GM23338 (cell line): ENCODE data around the gene TGFB1. TPM values are rescaled to one million over a fixed set of nuclear protein-coding genes. Genes with fewer than 3 reads are reported as not detected.

Experiments used
- ATAC-seq: fragments of 200-7000 bp; cut with Tn5 transposase; 3 replicates; pipeline ENCODE4 v1.9.1; 2020
- DNase-seq: peaks from one replicate; pipeline ENCODE4 v3.0.0-alpha.2; 2015; ENCODE audit warnings: low spot score
- H2AFZ ChIP-seq: fragments of 200-600 bp; sonication (generic); 2 replicates; pipeline ENCODE4 v1.8.0; 2016; ENCODE audit warnings: antibody characterized with exemption, mild to moderate bottlenecking, moderate library complexity
- H3F3A ChIP-seq: fragments of 200-600 bp; sonication (generic); replicated peaks from 2 replicates; pipeline ENCODE4 v1.8.0; 2017; ENCODE audit warnings: antibody characterized with exemption, mixed run types, low read depth
- H3K27ac ChIP-seq: fragments of 200-600 bp; sonication (generic); 2 replicates; pipeline ENCODE4 v1.6.1; 2016; ENCODE audit warnings: low read depth
- H3K27me3 ChIP-seq: fragments of 200-600 bp; sonication (generic); 2 replicates; pipeline ENCODE4 v1.8.0; 2016; ENCODE audit warnings: mild to moderate bottlenecking, mixed run types, moderate library complexity; ENCODE audit not compliant: insufficient read depth
- H3K36me3 ChIP-seq: fragments of 200-600 bp; sonication (generic); 2 replicates; pipeline ENCODE4 v1.8.0; 2016; ENCODE audit warnings: mild to moderate bottlenecking; ENCODE audit not compliant: insufficient read depth
- H3K4me1 ChIP-seq: fragments of 200-600 bp; sonication (generic); 2 replicates; pipeline ENCODE4 v1.8.0; 2016; ENCODE audit warnings: mild to moderate bottlenecking, moderate library complexity; ENCODE audit not compliant: insufficient read depth
- H3K4me2 ChIP-seq: fragments of 200-600 bp; sonication (generic); 2 replicates; pipeline ENCODE4 v1.7.1; 2017; ENCODE audit warnings: mixed run types
- H3K4me3 ChIP-seq: fragments of 200-600 bp; sonication (generic); 2 replicates; pipeline ENCODE4 v1.6.1; 2016; ENCODE audit warnings: mixed run types
- H3K79me2 ChIP-seq: fragments of 200-600 bp; sonication (generic); replicated peaks from 2 replicates; pipeline ENCODE4 v1.8.0; 2017; ENCODE audit warnings: mild to moderate bottlenecking; ENCODE audit not compliant: insufficient read depth
- H3K9me2 ChIP-seq: fragments of 200-600 bp; sonication (generic); 2 replicates; pipeline ENCODE4 v1.8.0; 2017; ENCODE audit not compliant: insufficient read depth
- H4K20me1 ChIP-seq: fragments of 200-600 bp; sonication (generic); replicated peaks from 2 replicates; pipeline ENCODE4 v1.8.0; 2017; ENCODE audit warnings: mild to moderate bottlenecking; ENCODE audit not compliant: insufficient read depth
- H3K27ac Mint-ChIP-seq: 2 replicates; pipeline ENCODE4 v1.8.0; 2020; ENCODE audit warnings: inconsistent platforms, mild to moderate bottlenecking, moderate library complexity, mixed read lengths
- H3K27me3 Mint-ChIP-seq: 3 replicates; pipeline ENCODE4 v1.8.0; 2022; ENCODE audit warnings: low read depth, mild to moderate bottlenecking, moderate library complexity, mixed read lengths, inconsistent platforms; ENCODE audit not compliant: insufficient read depth, poor library complexity
- H3K36me3 Mint-ChIP-seq: 3 replicates; pipeline ENCODE4 v1.8.0; 2021; ENCODE audit warnings: low read depth, mild to moderate bottlenecking, inconsistent platforms, moderate library complexity, mixed read lengths
- H3K4me1 Mint-ChIP-seq: 3 replicates; pipeline ENCODE4 v1.8.0; 2020; ENCODE audit warnings: mild to moderate bottlenecking, inconsistent platforms, mixed read lengths
- H3K4me3 Mint-ChIP-seq: 3 replicates; pipeline ENCODE4 v1.8.0; 2021; ENCODE audit warnings: moderate library complexity, mild to moderate bottlenecking, inconsistent platforms, mixed read lengths
- H3K9me3 Mint-ChIP-seq: 3 replicates; pipeline ENCODE4 v1.8.0; 2020; ENCODE audit warnings: moderate library complexity, mild to moderate bottlenecking, inconsistent platforms, mixed read lengths
- CREB1 ChIP-seq: fragments of 250-450 bp; sonication (Bioruptor Pico); IDR thresholded peaks from 2 replicates; pipeline ENCODE4 v1.5.0; 2020; ENCODE audit warnings: low read depth, mild to moderate bottlenecking, moderate library complexity
- ETS1 ChIP-seq: IDR thresholded peaks from 2 replicates; pipeline ENCODE4 v1.6.1; 2016; ENCODE audit warnings: antibody characterized with exemption
- EZH2 ChIP-seq: fragments of 200-600 bp; sonication (generic); IDR thresholded peaks from one replicate; pipeline ENCODE4 v1.8.0; 2017; ENCODE audit warnings: antibody characterized with exemption, mild to moderate bottlenecking, low read depth; ENCODE audit not compliant: unreplicated experiment
- POLR2AphosphoS5 ChIP-seq: IDR thresholded peaks from 2 replicates; pipeline ENCODE4 v1.6.1; 2016; ENCODE audit warnings: antibody characterized with exemption, low read depth
- STAT1 ChIP-seq: IDR thresholded peaks from one replicate; pipeline ENCODE4 v1.6.1; 2016; ENCODE audit warnings: antibody characterized with exemption; ENCODE audit not compliant: unreplicated experiment
- ZNF114 ChIP-seq: fragments of 250-450 bp; sonication (Bioruptor Pico); IDR thresholded peaks from 2 replicates; pipeline ENCODE4 v1.5.0; 2020; ENCODE audit warnings: mild to moderate bottlenecking, moderate library complexity
- ZNF331 ChIP-seq: fragments of 250-450 bp; sonication (Bioruptor Pico); IDR thresholded peaks from 2 replicates; pipeline ENCODE4 v1.5.0; 2020; ENCODE audit warnings: low read depth, mild to moderate bottlenecking, moderate library complexity
- ZNF462 ChIP-seq: fragments of 250-450 bp; sonication (Bioruptor Pico); IDR thresholded peaks from 2 replicates; pipeline ENCODE4 v1.5.0; 2020; ENCODE audit warnings: mild to moderate bottlenecking, moderate library complexity
- polyA plus RNA-seq: library from polyadenylated mRNA; unstranded; fragments of >200 nt; fragmentation: Nextera tagmentation; extraction: Ambion mirVana; gene quantifications from 2 replicates; pipeline ENCODE4 v1.2.1, GENCODE V29; 2016
- total RNA-seq: library from RNA; depleted of rRNA; stranded (reverse); fragments of >200 nt; shearing (Covaris generic); gene quantifications from 2 replicates; pipeline ENCODE4 v1.2.3, GENCODE V29; 2014
- TF ChIP-seq, protein P1 (sequence below): IDR thresholded peaks from one replicate; pipeline ENCODE4 v1.6.1; 2018; ENCODE audit warnings: antibody characterized with exemption; ENCODE audit not compliant: unreplicated experiment
- TF ChIP-seq, protein P2 (sequence below), 2 experiments: fragments of 200-600 bp in 1 of 2; sonication (generic) in 1 of 2; conservative IDR thresholded peaks; 2 replicates each; pipeline versions ENCODE4 v1.5.1 to v1.6.1; 2016 to 2017; ENCODE audit warnings: antibody characterized with exemption in 2 of 2, low read depth in 2 of 2, mild to moderate bottlenecking in 2 of 2, moderate library complexity in 1 of 2

Gene TGFB1
- total and polyA plus RNA-seq, 2 experiments from 2014 or later, result 0.99 to 7.9 TPM

DNA sequence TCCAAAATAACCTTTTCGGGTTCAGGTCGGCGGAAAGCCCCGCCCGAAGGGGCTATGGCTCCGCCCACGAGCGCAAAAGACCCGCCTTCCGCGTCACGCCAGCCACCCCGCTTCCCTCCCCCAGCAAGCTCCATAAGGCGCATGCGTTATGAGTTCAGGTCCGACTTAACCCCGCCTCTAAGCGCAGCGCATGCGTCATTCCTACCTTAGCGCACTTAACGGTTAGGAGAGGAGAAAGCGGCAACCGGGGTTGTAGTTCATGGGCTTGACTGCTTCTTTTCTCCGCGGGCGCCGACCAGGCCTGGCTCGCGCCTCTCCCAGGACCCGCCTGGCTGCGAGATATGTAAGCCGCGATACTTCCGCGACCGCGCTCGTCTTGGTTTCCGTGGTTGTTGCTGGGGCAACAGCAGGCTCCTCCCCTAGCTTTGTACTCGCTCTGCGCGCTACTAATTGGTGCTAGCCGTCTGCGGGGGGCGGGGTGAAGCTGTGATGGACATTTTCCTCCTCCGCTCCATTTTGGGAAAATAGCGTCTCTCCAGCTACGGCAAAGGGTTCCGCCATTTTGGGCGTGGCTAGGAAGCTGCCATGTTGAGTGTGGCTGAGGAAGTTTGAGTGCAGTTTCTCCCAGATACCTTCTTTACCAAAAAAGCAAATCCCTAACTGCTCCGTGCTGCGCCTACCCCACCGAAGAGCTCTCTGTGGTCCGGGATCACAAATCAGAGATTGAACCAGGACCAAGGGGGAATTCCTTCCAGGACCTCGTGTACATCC is 10.2 kb upstream of the TGFB1 start, which contains the start of gene B9D2 (continued):
- TF ChIP-seq ZNF462 (CRISPR knock-in tag), result no peak
- TF ChIP-seq POLR2AphosphoS5, result peak; percentile 74

DNA sequence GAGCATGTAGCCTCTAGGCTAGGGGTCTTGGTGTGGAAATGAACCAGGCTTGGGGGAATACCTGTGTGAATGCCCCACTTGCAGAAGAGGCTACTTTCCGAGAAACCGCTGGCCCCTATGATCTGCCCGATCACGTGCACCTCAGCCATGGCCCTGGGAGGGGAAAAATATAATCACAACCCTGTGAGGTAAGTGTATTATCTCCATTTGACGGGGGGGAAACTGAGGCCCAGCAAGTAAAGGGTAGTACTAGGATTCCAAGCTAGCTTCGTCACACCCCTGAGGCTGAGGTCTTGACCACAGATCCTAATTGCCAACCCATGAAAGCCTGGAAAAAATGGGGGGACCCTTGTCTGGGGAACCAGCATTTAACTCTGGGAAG is 9.6 kb upstream of the TGFB1 start:
- peak overlapping the region; percentile 87 for H3K4me3 Mint-ChIP-seq
- 0 out of 2 replicates have a peak, but pooled peaks cover 4% of the 10 kb centered on the region for H3F3A ChIP-seq
- H3K79me2 ChIP-seq, result peaks cover 6% of the 10 kb centered on the region; the same call in 1 of the 2 replicates
- H3K4me3 ChIP-seq, result peak overlapping the region; percentile 60
- H3K36me3 Mint-ChIP-seq, result no peaks in the 10 kb centered on the region
- peak overlapping the region; percentile 69 for H3K4me2 ChIP-seq
- no peaks in the 10 kb centered on the region for H3K4me1 ChIP-seq
- DNase-seq, result no peak
- H3K27me3 Mint-ChIP-seq, result peaks cover 8% of the 10 kb centered on the region
- H4K20me1 ChIP-seq, result no peaks in the 10 kb centered on the region
- peak overlapping the region; percentile 98; the same call in 1 of the 2 replicates for H3K27ac Mint-ChIP-seq
- H3K27ac ChIP-seq, result no peak overlapping the region
- H3K36me3 ChIP-seq, result no peaks in the 10 kb centered on the region
- H3K27me3 ChIP-seq, result no peaks in the 10 kb centered on the region
- peaks cover 3% of the 10 kb centered on the region; the same call in 1 of the 3 replicates for H3K4me1 Mint-ChIP-seq
- H3K9me3 Mint-ChIP-seq, result no peaks in the 10 kb centered on the region
- ATAC-seq, result no peak
- no peak overlapping the region for H2AFZ ChIP-seq
- no peak for TF ChIP-seq EZH2
- TF ChIP-seq POLR2AphosphoS5, result no peak
- TF ChIP-seq, protein P1, sequence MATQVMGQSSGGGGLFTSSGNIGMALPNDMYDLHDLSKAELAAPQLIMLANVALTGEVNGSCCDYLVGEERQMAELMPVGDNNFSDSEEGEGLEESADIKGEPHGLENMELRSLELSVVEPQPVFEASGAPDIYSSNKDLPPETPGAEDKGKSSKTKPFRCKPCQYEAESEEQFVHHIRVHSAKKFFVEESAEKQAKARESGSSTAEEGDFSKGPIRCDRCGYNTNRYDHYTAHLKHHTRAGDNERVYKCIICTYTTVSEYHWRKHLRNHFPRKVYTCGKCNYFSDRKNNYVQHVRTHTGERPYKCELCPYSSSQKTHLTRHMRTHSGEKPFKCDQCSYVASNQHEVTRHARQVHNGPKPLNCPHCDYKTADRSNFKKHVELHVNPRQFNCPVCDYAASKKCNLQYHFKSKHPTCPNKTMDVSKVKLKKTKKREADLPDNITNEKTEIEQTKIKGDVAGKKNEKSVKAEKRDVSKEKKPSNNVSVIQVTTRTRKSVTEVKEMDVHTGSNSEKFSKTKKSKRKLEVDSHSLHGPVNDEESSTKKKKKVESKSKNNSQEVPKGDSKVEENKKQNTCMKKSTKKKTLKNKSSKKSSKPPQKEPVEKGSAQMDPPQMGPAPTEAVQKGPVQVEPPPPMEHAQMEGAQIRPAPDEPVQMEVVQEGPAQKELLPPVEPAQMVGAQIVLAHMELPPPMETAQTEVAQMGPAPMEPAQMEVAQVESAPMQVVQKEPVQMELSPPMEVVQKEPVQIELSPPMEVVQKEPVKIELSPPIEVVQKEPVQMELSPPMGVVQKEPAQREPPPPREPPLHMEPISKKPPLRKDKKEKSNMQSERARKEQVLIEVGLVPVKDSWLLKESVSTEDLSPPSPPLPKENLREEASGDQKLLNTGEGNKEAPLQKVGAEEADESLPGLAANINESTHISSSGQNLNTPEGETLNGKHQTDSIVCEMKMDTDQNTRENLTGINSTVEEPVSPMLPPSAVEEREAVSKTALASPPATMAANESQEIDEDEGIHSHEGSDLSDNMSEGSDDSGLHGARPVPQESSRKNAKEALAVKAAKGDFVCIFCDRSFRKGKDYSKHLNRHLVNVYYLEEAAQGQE, result no peak
- TF ChIP-seq STAT1, result no peak
- TF ChIP-seq ETS1, result no peak
- TF ChIP-seq, protein P2, sequence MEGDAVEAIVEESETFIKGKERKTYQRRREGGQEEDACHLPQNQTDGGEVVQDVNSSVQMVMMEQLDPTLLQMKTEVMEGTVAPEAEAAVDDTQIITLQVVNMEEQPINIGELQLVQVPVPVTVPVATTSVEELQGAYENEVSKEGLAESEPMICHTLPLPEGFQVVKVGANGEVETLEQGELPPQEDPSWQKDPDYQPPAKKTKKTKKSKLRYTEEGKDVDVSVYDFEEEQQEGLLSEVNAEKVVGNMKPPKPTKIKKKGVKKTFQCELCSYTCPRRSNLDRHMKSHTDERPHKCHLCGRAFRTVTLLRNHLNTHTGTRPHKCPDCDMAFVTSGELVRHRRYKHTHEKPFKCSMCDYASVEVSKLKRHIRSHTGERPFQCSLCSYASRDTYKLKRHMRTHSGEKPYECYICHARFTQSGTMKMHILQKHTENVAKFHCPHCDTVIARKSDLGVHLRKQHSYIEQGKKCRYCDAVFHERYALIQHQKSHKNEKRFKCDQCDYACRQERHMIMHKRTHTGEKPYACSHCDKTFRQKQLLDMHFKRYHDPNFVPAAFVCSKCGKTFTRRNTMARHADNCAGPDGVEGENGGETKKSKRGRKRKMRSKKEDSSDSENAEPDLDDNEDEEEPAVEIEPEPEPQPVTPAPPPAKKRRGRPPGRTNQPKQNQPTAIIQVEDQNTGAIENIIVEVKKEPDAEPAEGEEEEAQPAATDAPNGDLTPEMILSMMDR (conservative IDR thresholded peaks at IDR 0.05; ENCODE audit: low read depth in 2 of 2), result no peak
- no peak for TF ChIP-seq CREB1 (CRISPR knock-in tag)
- TF ChIP-seq ZNF331, result no peak
- no peak for TF ChIP-seq ZNF114 (CRISPR knock-in tag)
- H3K9me2 ChIP-seq, result 0 out of 2 replicates have a peak, but pooled peaks cover 4% of the 10 kb centered on the region
